ENCODE results near the gene CAB39. TPM values are rescaled to one million over a fixed set of nuclear protein-coding genes. Genes with fewer than 3 reads are reported as not detected.

CAB39 gene
- total and polyA plus RNA-seq, 2 experiments from 2014 or later, result 18.7 to 67.5 TPM

GRCh38 chr2:230678018-230678417 lies 34.6 kb upstream of the CAB39 start:
- H4K20me1 ChIP-seq (replicated peaks; ENCODE audit: insufficient read depth), result no peaks in the 10 kb centered on the region
- H3K36me3 ChIP-seq (ENCODE audit: insufficient read depth), result no peaks in the 10 kb centered on the region
- no peaks in the 10 kb centered on the region for H3K9me2 ChIP-seq (ENCODE audit: insufficient read depth)
- no peak overlapping the region for H2AFZ ChIP-seq
- no peak overlapping the region for H3K27ac ChIP-seq (ENCODE audit: low read depth)
- ATAC-seq (no peak), DNase-seq (ENCODE audit: low spot score) (no peak)
- H3K27ac Mint-ChIP-seq, result no peak overlapping the region
- no peak overlapping the region for H3K4me2 ChIP-seq
- H3K27me3 ChIP-seq (ENCODE audit: insufficient read depth), result no peaks in the 10 kb centered on the region
- H3K27me3 Mint-ChIP-seq (ENCODE audit: insufficient read depth, low read depth, poor library complexity), result peaks cover 1% of the 10 kb centered on the region
- no peak for TF ChIP-seq POLR2AphosphoS5 (IDR thresholded peaks at IDR 0.05; ENCODE audit: low read depth)
- TF ChIP-seq JUNB (IDR thresholded peaks at IDR 0.05; ENCODE audit: unreplicated experiment), result no peak
- TF ChIP-seq ZNF114 (CRISPR knock-in tag; IDR thresholded peaks at IDR 0.05), result no peak
- TF ChIP-seq ETS1 (IDR thresholded peaks at IDR 0.05), result no peak
- no peak for TF ChIP-seq EZH2phosphoT487 (IDR thresholded peaks at IDR 0.05; ENCODE audit: unreplicated experiment)
- H3K4me1 Mint-ChIP-seq, result no peaks in the 10 kb centered on the region
- H3K36me3 Mint-ChIP-seq (ENCODE audit: low read depth), result no peaks in the 10 kb centered on the region
- H3F3A ChIP-seq (replicated peaks; ENCODE audit: low read depth), result no peaks in the 10 kb centered on the region
- H3K4me1 ChIP-seq (ENCODE audit: insufficient read depth), result no peaks in the 10 kb centered on the region
- no peak overlapping the region for H3K4me3 Mint-ChIP-seq
- peaks cover 10% of the 10 kb centered on the region for H3K9me3 Mint-ChIP-seq
- H3K4me3 ChIP-seq, result no peak overlapping the region
- no peaks in the 10 kb centered on the region for H3K79me2 ChIP-seq (replicated peaks; ENCODE audit: insufficient read depth)

- no peak overlapping the region for H3K27ac Mint-ChIP-seq
- ATAC-seq, result no peak
- DNase-seq (ENCODE audit: low spot score), result no peak
- H3K4me1 Mint-ChIP-seq, result no peaks in the 10 kb centered on the region
- Histone ChIP-seq H3K9me2 (ENCODE audit: insufficient read depth) (no peaks in the 10 kb centered on the region), H4K20me1 (replicated peaks; ENCODE audit: insufficient read depth) (no peaks in the 10 kb centered on the region), H3F3A (replicated peaks; ENCODE audit: low read depth) (no peaks in the 10 kb centered on the region), H3K27me3 (ENCODE audit: insufficient read depth) (no peaks in the 10 kb centered on the region), H2AFZ (no peak overlapping the region), H3K4me2 (no peak overlapping the region), H3K79me2 (replicated peaks; ENCODE audit: insufficient read depth) (no peaks in the 10 kb centered on the region), H3K4me1 (ENCODE audit: insufficient read depth) (no peaks in the 10 kb centered on the region), H3K27ac (ENCODE audit: low read depth) (no peak overlapping the region), H3K4me3 (no peak overlapping the region), H3K36me3 (ENCODE audit: insufficient read depth) (no peaks in the 10 kb centered on the region)
- H3K36me3 Mint-ChIP-seq (ENCODE audit: low read depth), result no peaks in the 10 kb centered on the region
- peaks cover 1% of the 10 kb centered on the region for H3K27me3 Mint-ChIP-seq (ENCODE audit: insufficient read depth, low read depth, poor library complexity)
- peaks cover 10% of the 10 kb centered on the region for H3K9me3 Mint-ChIP-seq
- H3K4me3 Mint-ChIP-seq, result no peak overlapping the region
- no peak for TF ChIP-seq NANOG (IDR thresholded peaks at IDR 0.05; ENCODE audit: borderline replicate concordance)
- TF ChIP-seq POLR2AphosphoS5 (IDR thresholded peaks at IDR 0.05; ENCODE audit: low read depth), result no peak
- TF ChIP-seq EZH2 (IDR thresholded peaks at IDR 0.05; ENCODE audit: low read depth, unreplicated experiment), result no peak
- TF ChIP-seq ZNF114 (CRISPR knock-in tag; IDR thresholded peaks at IDR 0.05), result no peak
- TF ChIP-seq ZNF462 (CRISPR knock-in tag; IDR thresholded peaks at IDR 0.05), result no peak
- no peak for TF ChIP-seq JUNB (IDR thresholded peaks at IDR 0.05; ENCODE audit: unreplicated experiment)
- no peak for TF ChIP-seq STAT1 (IDR thresholded peaks at IDR 0.05; ENCODE audit: unreplicated experiment)
- no peak for TF ChIP-seq EZH2phosphoT487 (IDR thresholded peaks at IDR 0.05; ENCODE audit: unreplicated experiment)
- no peak for TF ChIP-seq ZNF331 (CRISPR knock-in tag; IDR thresholded peaks at IDR 0.05; ENCODE audit: low read depth)
- TF ChIP-seq REST (IDR thresholded peaks at IDR 0.05; ENCODE audit: unreplicated experiment), result no peak
Observed at GRCh38 chr2:230678451-230678850, 34.2 kb upstream of the CAB39 start.
